Activated T-helper 1 cell treated with Interleukin-2 at 50 U/mL for 16 hours (primary cell): Measurements from ENCODE around the gene GRIN3A.

ENCODE experiments used
- DNase-seq: peaks from one replicate; pipeline ENCODE4 v3.0.0-alpha.2; 2020; ENCODE audit warnings: low read depth

Gene GRIN3A

DNA sequence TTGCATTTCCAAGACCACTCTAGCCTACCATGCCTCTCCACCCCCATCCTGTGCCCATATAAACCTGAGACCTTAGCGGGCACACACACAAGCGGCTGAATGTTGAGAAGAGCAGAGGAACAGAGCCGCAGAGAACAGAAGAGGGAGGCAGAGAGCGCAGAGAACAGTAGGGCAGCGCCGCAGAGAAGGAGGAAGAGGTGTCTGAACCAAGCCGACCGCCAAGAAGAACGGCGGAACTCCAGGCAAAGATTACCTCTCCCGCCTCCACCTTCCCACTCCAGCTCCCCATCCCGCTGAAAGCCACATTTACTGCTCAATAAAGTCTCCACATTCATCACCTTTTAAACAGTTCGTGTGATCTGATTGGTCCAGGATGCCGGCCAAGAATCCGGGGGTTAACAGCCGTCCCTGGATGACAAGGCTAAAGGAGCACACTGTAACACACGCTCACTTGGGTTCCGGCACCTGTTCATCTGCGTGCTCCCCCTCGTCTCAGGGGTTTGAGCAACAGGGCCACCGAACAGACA, 33.2 kb downstream of the GRIN3A start:
- DNase-seq: no peak

- DNase-seq: no peak
Measured at GRCh38 chr9:101702257-101702656, 36.2 kb downstream of the GRIN3A start.

GRCh38 chr9:101693546-101694336, 44.7 kb downstream of the GRIN3A start:
- no peak for DNase-seq

GRCh38 chr9:101691657-101692056, 46.8 kb downstream of the GRIN3A start:
- DNase-seq: no peak

GRCh38 chr9:101689039-101689438, 49.4 kb downstream of the GRIN3A start:
- no peak for DNase-seq

- DNase-seq: no peak
Measured at GRCh38 chr9:101684665-101685064, 53.8 kb downstream of the GRIN3A start.

DNA sequence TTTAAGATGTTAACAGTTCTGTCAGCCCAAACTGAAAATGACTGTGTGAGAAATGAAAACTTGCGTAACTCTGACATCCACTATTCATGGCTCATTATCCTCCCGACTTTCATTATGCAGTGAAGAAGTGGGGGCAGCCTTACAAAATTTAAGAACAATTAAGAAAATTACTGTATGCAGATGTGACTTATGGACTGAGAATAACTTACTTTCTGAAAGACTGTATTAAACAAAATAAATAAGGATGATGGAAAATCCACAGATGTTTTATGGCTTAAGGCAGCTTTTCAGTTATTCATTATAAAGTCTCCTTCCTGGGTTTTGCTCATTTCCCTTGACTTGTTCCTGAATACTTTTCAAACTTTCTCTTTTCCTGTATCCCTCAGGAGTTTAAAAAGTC, 55.2 kb downstream of the GRIN3A start:
- DNase-seq: no peak

DNA sequence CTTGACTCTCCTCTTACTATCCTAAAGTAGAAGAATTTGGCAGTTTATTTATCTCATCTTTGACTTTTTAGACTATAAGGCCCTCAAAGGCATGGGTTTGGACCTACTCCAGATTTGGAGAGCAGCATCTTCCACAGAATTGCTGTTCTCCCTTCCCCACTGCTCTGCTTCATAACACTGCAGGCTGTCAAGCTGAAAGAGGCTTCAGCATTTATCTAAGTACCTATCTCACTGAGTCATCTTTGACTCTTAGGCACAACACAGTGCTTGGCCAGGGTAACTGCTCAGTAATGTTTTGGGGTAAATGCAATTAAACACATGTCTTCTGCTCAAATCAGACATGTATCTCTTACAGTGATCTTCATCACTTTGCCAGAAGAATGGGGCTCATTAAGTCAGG, 60.6 kb downstream of the GRIN3A start:
- DNase-seq: no peak

GRCh38 chr9:101675341-101675740, 63.1 kb downstream of the GRIN3A start:
- no peak for DNase-seq

DNA sequence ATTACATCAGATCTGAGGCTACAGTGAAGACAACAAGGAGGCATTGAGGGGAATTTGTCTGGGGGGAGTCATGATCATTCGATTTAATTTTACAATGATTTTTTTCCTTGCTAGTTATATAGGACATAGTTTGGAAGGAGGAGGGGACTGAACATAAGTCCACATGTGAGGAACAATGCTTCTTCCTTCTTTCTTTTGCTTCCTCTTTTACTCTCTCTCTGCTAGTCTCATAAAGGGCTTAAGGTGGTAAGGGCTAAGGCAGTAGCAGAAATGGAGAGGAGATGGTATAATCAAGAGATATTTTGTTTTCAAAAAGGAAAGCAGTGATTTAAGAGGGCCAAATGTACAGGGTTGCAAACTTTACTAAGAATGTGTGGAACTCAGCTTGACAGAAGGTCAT, 64.3 kb downstream of the GRIN3A start:
- DNase-seq: no peak

DNA sequence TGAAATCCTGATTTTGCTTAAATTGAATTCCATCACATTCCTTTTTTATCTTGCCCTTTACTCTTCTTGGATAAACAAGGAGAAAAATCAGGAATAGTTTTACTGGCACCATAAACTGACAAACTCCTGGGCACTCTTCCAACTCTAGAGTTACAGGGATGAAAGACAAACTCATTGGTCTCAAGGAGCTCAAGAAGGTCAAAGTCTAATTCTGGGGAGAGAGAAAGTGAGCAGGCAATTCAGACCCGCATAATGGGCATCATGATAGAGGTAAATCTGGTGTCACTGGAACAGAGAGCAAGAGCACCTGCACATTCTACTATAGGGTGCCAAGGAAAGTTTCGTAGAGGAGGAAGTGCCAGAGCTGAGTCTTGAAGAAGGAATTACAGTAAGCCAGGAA, 64.8 kb downstream of the GRIN3A start:
- DNase-seq: no peak

DNA sequence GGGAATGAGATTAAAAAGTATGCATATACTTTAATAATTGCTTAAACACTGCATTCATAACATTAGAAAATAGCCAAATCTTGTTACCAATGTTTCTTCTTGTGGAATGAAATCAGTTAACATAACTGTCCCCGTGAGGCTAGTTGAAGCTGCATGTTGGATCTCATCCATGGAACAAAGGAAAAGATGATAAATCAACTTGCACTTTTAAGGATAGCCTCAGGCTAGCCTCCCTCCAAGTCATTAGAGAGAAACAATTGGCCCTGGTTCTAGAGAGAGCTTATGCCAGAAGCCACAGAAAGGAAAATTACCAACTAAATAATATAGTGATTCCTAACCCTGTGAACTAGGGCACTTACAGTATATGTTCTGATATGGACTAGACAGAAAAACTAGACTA, 66.9 kb downstream of the GRIN3A start:
- no peak for DNase-seq

- no peak for DNase-seq
Measured at GRCh38 chr9:101668421-101668820, 70.0 kb downstream of the GRIN3A start.

- no peak for DNase-seq
Measured at GRCh38 chr9:101664453-101664852, 74.0 kb downstream of the GRIN3A start.

- DNase-seq: no peak
Measured at GRCh38 chr9:101652601-101653175, 85.8 kb downstream of the GRIN3A start.

DNA sequence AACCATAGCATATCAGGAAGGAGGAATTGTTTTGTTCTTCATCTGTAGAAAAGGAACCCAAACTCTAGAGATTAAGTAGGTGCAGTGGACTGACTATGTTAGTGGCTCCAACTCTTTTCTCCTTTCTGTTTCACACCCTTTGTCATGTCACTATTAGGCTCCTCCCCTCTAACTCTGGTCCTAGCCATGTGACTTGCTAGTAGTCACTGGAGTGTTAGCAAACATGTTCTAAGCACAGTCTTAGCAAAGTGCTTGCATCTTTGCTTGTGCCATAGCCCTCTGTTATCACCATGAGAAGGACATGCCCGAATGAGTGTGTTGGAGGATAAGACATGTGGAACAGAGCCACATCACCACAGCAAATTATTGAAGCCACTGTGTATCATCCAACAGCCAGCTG, 88.3 kb downstream of the GRIN3A start:
- no peak for DNase-seq

DNA sequence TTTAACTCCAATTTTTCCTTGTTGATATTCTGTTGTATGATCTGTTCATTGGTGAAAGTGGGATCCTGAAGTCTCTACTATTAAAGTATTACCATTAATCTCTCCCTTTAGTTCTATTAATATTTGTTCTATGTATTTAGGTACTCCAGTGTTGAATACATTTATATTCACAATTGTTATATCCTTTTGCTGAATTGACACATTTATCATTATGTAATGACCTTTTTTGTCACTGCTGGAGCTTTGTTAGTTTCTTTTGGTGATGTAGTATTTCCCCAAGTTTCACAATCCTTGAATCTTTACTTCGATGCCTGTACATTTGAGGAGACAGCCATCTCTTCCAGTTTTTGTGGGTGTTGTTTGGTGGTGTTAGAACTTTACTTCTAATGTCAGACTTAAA, 90.0 kb downstream of the GRIN3A start:
- DNase-seq: no peak

- no peak for DNase-seq
Measured at GRCh38 chr9:101639785-101640665, 98.4 kb downstream of the GRIN3A start.

GRCh38 chr9:101639311-101639710, 99.1 kb downstream of the GRIN3A start:
- no peak for DNase-seq

GRCh38 chr9:101636247-101636646, 102.2 kb downstream of the GRIN3A start:
- no peak for DNase-seq

DNA sequence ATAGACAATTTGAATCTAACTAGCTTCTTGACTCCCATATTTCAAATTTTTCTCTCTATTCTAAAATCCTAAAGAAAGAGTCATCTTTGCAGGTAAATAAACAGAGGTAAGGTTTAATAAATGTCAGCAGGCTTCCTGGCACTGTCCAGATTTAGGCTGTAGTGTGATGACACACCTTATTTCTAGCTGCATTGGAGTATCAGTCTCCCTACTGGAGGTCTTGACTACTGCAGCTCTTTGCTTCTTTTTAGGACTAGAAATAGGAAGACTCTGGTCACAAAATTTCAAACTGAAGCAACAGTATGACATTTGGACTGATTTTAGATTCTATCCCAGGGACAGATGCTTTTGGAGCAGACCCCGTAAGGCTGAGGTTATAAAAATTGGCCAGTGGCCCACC, 103.0 kb downstream of the GRIN3A start:
- no peak for DNase-seq

- no peak for DNase-seq
Measured at GRCh38 chr9:101634741-101635409, 103.6 kb downstream of the GRIN3A start.
